ENCODE results near the gene NAGLU.

The NAGLU gene

GRCh38 chr17:42536048-42536371 lies at the start of gene NAGLU:
Gene NAGLU (plus strand): TSS chr17:42536241. CDS start chr17:42536273, 32 bp downstream.
- H3K4me3 ChIP-seq (replicated peaks; ENCODE audit: low read depth, low read length): peak within 1 kb of the TSS; percentile 69
- no peak for TF ChIP-seq CTCF (IDR thresholded peaks at IDR 0.05; ENCODE audit: low read depth, low read length, missing control alignments)
- DNase-seq (ENCODE audit: extremely low read depth, low read depth): peak; percentile 62

DNA sequence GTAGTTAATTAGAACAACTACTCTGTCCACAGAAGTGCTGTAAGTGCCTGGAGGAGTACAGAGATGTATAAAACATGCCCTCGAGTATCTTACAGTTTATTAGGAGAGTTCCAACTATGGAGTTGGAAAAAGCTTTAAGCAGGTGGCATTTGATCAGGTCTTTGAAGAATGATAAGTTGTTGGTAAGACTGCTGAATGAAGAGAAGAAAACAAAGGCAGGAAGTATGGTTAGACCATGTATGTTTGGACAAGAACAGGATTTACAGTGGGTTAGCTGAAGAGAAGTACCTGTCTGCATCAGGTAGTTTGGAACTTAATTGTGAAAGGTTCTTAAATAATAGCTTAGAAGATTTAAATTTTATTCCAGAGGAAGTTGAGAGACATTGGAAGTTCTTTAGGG lies 48.0 kb upstream of the NAGLU start:
- H3K4me3 ChIP-seq (replicated peaks; ENCODE audit: low read depth, low read length): no peak overlapping the region
- TF ChIP-seq CTCF (IDR thresholded peaks at IDR 0.05; ENCODE audit: low read depth, low read length, missing control alignments): no peak
- no peak for DNase-seq (ENCODE audit: extremely low read depth, low read depth)

GRCh38 chr17:42493319-42493718 lies 42.7 kb upstream of the NAGLU start:
- H3K4me3 ChIP-seq (replicated peaks; ENCODE audit: low read depth, low read length): no peak overlapping the region
- no peak for DNase-seq (ENCODE audit: extremely low read depth, low read depth)
- TF ChIP-seq CTCF (IDR thresholded peaks at IDR 0.05; ENCODE audit: low read depth, low read length, missing control alignments): no peak

DNA sequence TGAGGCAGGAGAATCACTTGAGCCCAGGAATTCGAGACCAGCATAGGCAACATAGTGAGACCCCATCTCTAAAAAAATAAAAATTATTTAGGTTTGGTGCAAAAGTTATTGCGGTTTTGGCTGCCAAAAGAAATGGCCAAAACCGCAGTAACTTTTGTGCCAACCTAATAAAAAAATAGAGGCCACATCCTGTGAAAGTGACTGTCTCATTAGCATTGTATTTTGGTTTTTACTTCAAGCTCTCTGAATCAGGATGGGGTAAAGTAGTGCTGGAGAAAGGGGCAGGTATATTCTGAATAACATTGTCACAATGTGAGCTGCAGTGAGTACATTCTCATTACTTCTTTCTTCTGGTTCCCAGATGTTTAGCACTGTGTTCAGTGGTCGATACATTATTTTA lies 41.4 kb upstream of the NAGLU start:
- DNase-seq (ENCODE audit: extremely low read depth, low read depth): no peak
- TF ChIP-seq CTCF (IDR thresholded peaks at IDR 0.05; ENCODE audit: low read depth, low read length, missing control alignments): no peak
- H3K4me3 ChIP-seq (replicated peaks; ENCODE audit: low read depth, low read length): no peak overlapping the region

DNA sequence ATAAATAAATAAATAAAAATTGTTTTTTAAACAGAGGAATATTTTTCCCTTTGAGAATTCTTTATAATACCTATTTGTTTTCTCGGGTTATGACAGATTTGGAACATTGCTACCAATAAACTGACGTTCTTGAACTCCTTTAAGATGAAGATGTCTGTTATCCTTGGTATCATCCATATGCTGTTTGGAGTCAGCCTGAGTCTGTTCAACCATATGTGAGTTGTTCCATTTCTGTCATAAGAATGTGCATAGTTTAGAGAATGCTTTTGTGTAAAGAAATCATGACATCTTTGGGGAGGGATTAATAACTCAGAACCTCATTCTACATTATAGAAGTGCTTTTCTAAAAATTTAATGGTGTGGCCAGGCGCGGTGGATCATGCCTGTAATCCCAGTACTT lies 37.2 kb upstream of the NAGLU start:
- TF ChIP-seq CTCF (IDR thresholded peaks at IDR 0.05; ENCODE audit: low read depth, low read length, missing control alignments): no peak
- no peak for DNase-seq (ENCODE audit: extremely low read depth, low read depth)

DNA sequence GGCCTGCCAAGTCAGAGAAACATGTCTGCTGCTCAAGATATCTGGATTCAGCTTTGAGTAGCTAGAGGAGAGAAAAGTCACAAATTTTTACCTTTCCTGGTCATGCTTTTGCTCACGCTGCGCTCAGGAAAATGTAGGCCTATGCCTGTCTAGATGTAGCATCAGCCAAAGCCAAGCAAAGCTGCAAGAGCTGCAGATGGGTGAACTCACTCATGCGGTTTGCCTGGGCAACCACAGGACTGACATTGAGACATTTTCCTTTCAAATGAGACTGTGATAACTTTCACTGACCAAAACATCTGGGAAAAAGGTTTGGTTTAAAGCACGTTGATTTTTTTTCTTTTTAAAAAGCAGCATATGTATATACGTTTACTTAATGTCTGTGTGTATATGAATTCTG lies 34.0 kb upstream of the NAGLU start:
- no peak for TF ChIP-seq CTCF (IDR thresholded peaks at IDR 0.05; ENCODE audit: low read depth, low read length, missing control alignments)
- no peak for DNase-seq (ENCODE audit: extremely low read depth, low read depth)
- no peak overlapping the region for H3K4me3 ChIP-seq (replicated peaks; ENCODE audit: low read depth, low read length)

More for the DNA sequence above, 37.2 kb upstream of the NAGLU start:
- no peak overlapping the region for H3K4me3 ChIP-seq (replicated peaks; ENCODE audit: low read depth, low read length)

- TF ChIP-seq CTCF (IDR thresholded peaks at IDR 0.05; ENCODE audit: low read depth, low read length, missing control alignments): no peak
- no peak overlapping the region for H3K4me3 ChIP-seq (replicated peaks; ENCODE audit: low read depth, low read length)
- DNase-seq (ENCODE audit: extremely low read depth, low read depth): no peak
Measured at GRCh38 chr17:42502926-42503325, 33.1 kb upstream of the NAGLU start.

Measured in HFF-Myc (cell line).